ENCODE results near the gene ZNF189.

Gene ZNF189

GRCh38 chr9:101421653-101422065, 23.0 kb downstream of the ZNF189 start:
- H3K36me3 Mint-ChIP-seq (ENCODE audit: low read depth) = no peaks in the 10 kb centered on the region
- no peaks in the 10 kb centered on the region for H3K27me3 Mint-ChIP-seq (ENCODE audit: low read depth)
- no peak overlapping the region for H3K27ac Mint-ChIP-seq
- H3K9me3 Mint-ChIP-seq = peaks cover 25% of the 10 kb centered on the region
- no peak overlapping the region for H3K4me3 Mint-ChIP-seq
- H3K4me1 Mint-ChIP-seq (ENCODE audit: low read depth) = no peaks in the 10 kb centered on the region

- Mint-ChIP-seq H3K36me3 (ENCODE audit: low read depth) (no peaks in the 10 kb centered on the region), H3K4me1 (ENCODE audit: low read depth) (no peaks in the 10 kb centered on the region), H3K27me3 (ENCODE audit: low read depth) (no peaks in the 10 kb centered on the region), H3K27ac (no peak overlapping the region), H3K9me3 (peaks cover 8% of the 10 kb centered on the region), H3K4me3 (no peak overlapping the region)
Measured at GRCh38 chr9:101427358-101427757, 28.7 kb downstream of the ZNF189 start.

- Mint-ChIP-seq H3K9me3 (peaks cover 8% of the 10 kb centered on the region), H3K27ac (no peak overlapping the region), H3K4me3 (no peak overlapping the region), H3K4me1 (ENCODE audit: low read depth) (no peaks in the 10 kb centered on the region), H3K27me3 (ENCODE audit: low read depth) (no peaks in the 10 kb centered on the region), H3K36me3 (ENCODE audit: low read depth) (no peaks in the 10 kb centered on the region)
Measured at GRCh38 chr9:101427957-101428655, 29.5 kb downstream of the ZNF189 start.

- Mint-ChIP-seq H3K27me3 (ENCODE audit: low read depth) (no peaks in the 10 kb centered on the region), H3K9me3 (peaks cover 4% of the 10 kb centered on the region), H3K36me3 (ENCODE audit: low read depth) (no peaks in the 10 kb centered on the region), H3K4me3 (no peak overlapping the region), H3K4me1 (ENCODE audit: low read depth) (no peaks in the 10 kb centered on the region), H3K27ac (no peak overlapping the region)
Measured at GRCh38 chr9:101428909-101429308, 30.3 kb downstream of the ZNF189 start.

- no peaks in the 10 kb centered on the region for H3K9me3 Mint-ChIP-seq
- H3K4me3 Mint-ChIP-seq = no peak overlapping the region
- no peaks in the 10 kb centered on the region for H3K4me1 Mint-ChIP-seq (ENCODE audit: low read depth)
- H3K36me3 Mint-ChIP-seq (ENCODE audit: low read depth) = no peaks in the 10 kb centered on the region
- no peak overlapping the region for H3K27ac Mint-ChIP-seq
- H3K27me3 Mint-ChIP-seq (ENCODE audit: low read depth) = no peaks in the 10 kb centered on the region
Measured at GRCh38 chr9:101429736-101430135, 31.1 kb downstream of the ZNF189 start.

GRCh38 chr9:101432171-101432570, 33.5 kb downstream of the ZNF189 start:
- no peak overlapping the region for H3K27ac Mint-ChIP-seq
- peaks cover 5% of the 10 kb centered on the region for H3K27me3 Mint-ChIP-seq (ENCODE audit: low read depth)
- no peaks in the 10 kb centered on the region for H3K36me3 Mint-ChIP-seq (ENCODE audit: low read depth)
- H3K9me3 Mint-ChIP-seq = no peaks in the 10 kb centered on the region
- no peak overlapping the region for H3K4me3 Mint-ChIP-seq
- H3K4me1 Mint-ChIP-seq (ENCODE audit: low read depth) = no peaks in the 10 kb centered on the region

- Mint-ChIP-seq H3K36me3 (ENCODE audit: low read depth) (no peaks in the 10 kb centered on the region), H3K27ac (no peak overlapping the region), H3K4me1 (ENCODE audit: low read depth) (no peaks in the 10 kb centered on the region), H3K9me3 (no peaks in the 10 kb centered on the region), H3K4me3 (no peak overlapping the region), H3K27me3 (ENCODE audit: low read depth) (peaks cover 5% of the 10 kb centered on the region)
Measured at GRCh38 chr9:101432740-101433139, 34.1 kb downstream of the ZNF189 start.

GRCh38 chr9:101433229-101433628, 34.6 kb downstream of the ZNF189 start:
- Mint-ChIP-seq H3K9me3 (no peaks in the 10 kb centered on the region), H3K27ac (no peak overlapping the region), H3K36me3 (ENCODE audit: low read depth) (no peaks in the 10 kb centered on the region), H3K4me1 (ENCODE audit: low read depth) (no peaks in the 10 kb centered on the region), H3K27me3 (ENCODE audit: low read depth) (peaks cover 5% of the 10 kb centered on the region), H3K4me3 (no peak overlapping the region)

- peaks cover 5% of the 10 kb centered on the region for H3K27me3 Mint-ChIP-seq (ENCODE audit: low read depth)
- H3K9me3 Mint-ChIP-seq = no peaks in the 10 kb centered on the region
- no peaks in the 10 kb centered on the region for H3K36me3 Mint-ChIP-seq (ENCODE audit: low read depth)
- H3K4me3 Mint-ChIP-seq = no peak overlapping the region
- H3K27ac Mint-ChIP-seq = no peak overlapping the region
- H3K4me1 Mint-ChIP-seq (ENCODE audit: low read depth) = no peaks in the 10 kb centered on the region
Measured at GRCh38 chr9:101434998-101435397, 36.3 kb downstream of the ZNF189 start.

GRCh38 chr9:101435601-101436079, 37.0 kb downstream of the ZNF189 start, which contains the start of gene ALDOB:
Gene ALDOB (minus strand): TSS chr9:101435774. CDS start chr9:101430887, 4,887 bp downstream.
- no peak within 1 kb of the TSS for H3K27ac Mint-ChIP-seq
- H3K27me3 Mint-ChIP-seq (ENCODE audit: low read depth) = peaks cover 5% of the 10 kb centered on the region
- H3K9me3 Mint-ChIP-seq = no peaks in the 10 kb centered on the region
- no peaks in the 10 kb centered on the region for H3K4me1 Mint-ChIP-seq (ENCODE audit: low read depth)
- no peak within 1 kb of the TSS for H3K4me3 Mint-ChIP-seq
- H3K36me3 Mint-ChIP-seq (ENCODE audit: low read depth) = no peaks in the 10 kb centered on the region

- Mint-ChIP-seq H3K27ac (no peak overlapping the region), H3K4me3 (no peak overlapping the region), H3K9me3 (no peaks in the 10 kb centered on the region), H3K27me3 (ENCODE audit: low read depth) (peaks cover 5% of the 10 kb centered on the region), H3K4me1 (ENCODE audit: low read depth) (no peaks in the 10 kb centered on the region), H3K36me3 (ENCODE audit: low read depth) (no peaks in the 10 kb centered on the region)
Measured at GRCh38 chr9:101437806-101438232, 39.2 kb downstream of the ZNF189 start.

- no peaks in the 10 kb centered on the region for H3K4me1 Mint-ChIP-seq (ENCODE audit: low read depth)
- H3K27me3 Mint-ChIP-seq (ENCODE audit: low read depth) = peaks cover 10% of the 10 kb centered on the region
- no peak overlapping the region for H3K4me3 Mint-ChIP-seq
- H3K36me3 Mint-ChIP-seq (ENCODE audit: low read depth) = no peaks in the 10 kb centered on the region
- H3K9me3 Mint-ChIP-seq = no peaks in the 10 kb centered on the region
- H3K27ac Mint-ChIP-seq = no peak overlapping the region
Measured at GRCh38 chr9:101438523-101438922, 39.9 kb downstream of the ZNF189 start.

GRCh38 chr9:101440714-101441230, 42.1 kb downstream of the ZNF189 start:
- H3K27me3 Mint-ChIP-seq (ENCODE audit: low read depth) = peaks cover 17% of the 10 kb centered on the region
- H3K9me3 Mint-ChIP-seq = no peaks in the 10 kb centered on the region
- H3K36me3 Mint-ChIP-seq (ENCODE audit: low read depth) = no peaks in the 10 kb centered on the region
- no peaks in the 10 kb centered on the region for H3K4me1 Mint-ChIP-seq (ENCODE audit: low read depth)
- no peak overlapping the region for H3K27ac Mint-ChIP-seq
- H3K4me3 Mint-ChIP-seq = no peak overlapping the region

- H3K4me3 Mint-ChIP-seq = no peak overlapping the region
- H3K27me3 Mint-ChIP-seq (ENCODE audit: low read depth) = peaks cover 25% of the 10 kb centered on the region
- H3K27ac Mint-ChIP-seq = no peak overlapping the region
- no peaks in the 10 kb centered on the region for H3K4me1 Mint-ChIP-seq (ENCODE audit: low read depth)
- H3K36me3 Mint-ChIP-seq (ENCODE audit: low read depth) = no peaks in the 10 kb centered on the region
- no peaks in the 10 kb centered on the region for H3K9me3 Mint-ChIP-seq
Measured at GRCh38 chr9:101442318-101442717, 43.7 kb downstream of the ZNF189 start.

GRCh38 chr9:101442736-101443135, 44.1 kb downstream of the ZNF189 start:
- Mint-ChIP-seq H3K4me1 (ENCODE audit: low read depth) (no peaks in the 10 kb centered on the region), H3K27me3 (ENCODE audit: low read depth) (peaks cover 25% of the 10 kb centered on the region), H3K9me3 (no peaks in the 10 kb centered on the region), H3K27ac (no peak overlapping the region), H3K36me3 (ENCODE audit: low read depth) (no peaks in the 10 kb centered on the region), H3K4me3 (no peak overlapping the region)
